Nephron (organoid): ENCODE measurements around the gene NNT.

ENCODE experiments used
- H3K27ac Mint-ChIP-seq, 3 experiments: 2 replicates each; pipeline ENCODE4 v1.8.0; 2020; ENCODE audit warnings: mixed read lengths in 3 of 3, mild to moderate bottlenecking in 2 of 3, moderate library complexity in 1 of 3
- H3K27me3 Mint-ChIP-seq: 2 replicates; pipeline ENCODE4 v1.8.0; 2021; ENCODE audit warnings: low read depth, mild to moderate bottlenecking, moderate library complexity, mixed read lengths
- H3K36me3 Mint-ChIP-seq: 2 replicates; pipeline ENCODE4 v1.8.0; 2020; ENCODE audit warnings: low read depth, mixed read lengths
- H3K4me1 Mint-ChIP-seq: 2 replicates; pipeline ENCODE4 v1.8.0; 2020; ENCODE audit warnings: mixed read lengths
- H3K4me3 Mint-ChIP-seq, 3 experiments: 2 replicates each; pipeline ENCODE4 v1.8.0; 2020; ENCODE audit warnings: mild to moderate bottlenecking in 3 of 3, mixed read lengths in 3 of 3, moderate library complexity in 2 of 3
- H3K9me3 Mint-ChIP-seq: 2 replicates; pipeline ENCODE4 v1.8.0; 2020; ENCODE audit warnings: mixed read lengths
- CTCF ChIP-seq, 3 experiments: fragments of 200-600 bp; sonication (generic); IDR thresholded peaks; one replicate each; pipeline ENCODE4 v1.5.0; 2021; ENCODE audit warnings: antibody characterized with exemption in 3 of 3; ENCODE audit not compliant: unreplicated experiment in 3 of 3

NNT gene

GRCh38 chr5:43646992-43647391 is 44.0 kb downstream of the NNT start:
- no peak for TF ChIP-seq CTCF (IDR thresholded peaks at IDR 0.05; ENCODE audit: unreplicated experiment in 3 of 3)
- Mint-ChIP-seq H3K4me3 (no peak overlapping the region), H3K36me3 (peaks cover 34% of the 10 kb centered on the region), H3K9me3 (no peaks in the 10 kb centered on the region), H3K4me1 (peaks cover 6% of the 10 kb centered on the region), H3K27ac (peak overlapping the region in 1 of 3 experiments; percentile 57), H3K27me3 (no peaks in the 10 kb centered on the region)

- Mint-ChIP-seq H3K4me3 (no peak overlapping the region), H3K27me3 (no peaks in the 10 kb centered on the region), H3K4me1 (peaks cover 6% of the 10 kb centered on the region), H3K36me3 (peaks cover 40% of the 10 kb centered on the region), H3K9me3 (no peaks in the 10 kb centered on the region), H3K27ac (peak overlapping the region in 1 of 3 experiments; percentile 13)
- TF ChIP-seq CTCF (IDR thresholded peaks at IDR 0.05; ENCODE audit: unreplicated experiment in 3 of 3) = no peak
Measured at GRCh38 chr5:43647789-43648188, 44.8 kb downstream of the NNT start.

GRCh38 chr5:43648499-43649124 is 45.6 kb downstream of the NNT start:
- H3K36me3 Mint-ChIP-seq = peaks cover 48% of the 10 kb centered on the region
- H3K27ac Mint-ChIP-seq = peak overlapping the region in 2 of 3 experiments; percentile 68 to 80
- H3K27me3 Mint-ChIP-seq = no peaks in the 10 kb centered on the region
- H3K9me3 Mint-ChIP-seq = no peaks in the 10 kb centered on the region
- H3K4me1 Mint-ChIP-seq = peaks cover 6% of the 10 kb centered on the region
- no peak overlapping the region for H3K4me3 Mint-ChIP-seq
- TF ChIP-seq CTCF (IDR thresholded peaks at IDR 0.05; ENCODE audit: unreplicated experiment in 3 of 3) = no peak

- Mint-ChIP-seq H3K36me3 (peaks cover 51% of the 10 kb centered on the region), H3K4me1 (peaks cover 6% of the 10 kb centered on the region), H3K27ac (peak overlapping the region; percentile 31 to 80 (median 68)), H3K27me3 (no peaks in the 10 kb centered on the region), H3K4me3 (no peak overlapping the region), H3K9me3 (no peaks in the 10 kb centered on the region)
- no peak for TF ChIP-seq CTCF (IDR thresholded peaks at IDR 0.05; ENCODE audit: unreplicated experiment in 3 of 3)
Measured at GRCh38 chr5:43649256-43649655, 46.3 kb downstream of the NNT start.

- H3K27me3 Mint-ChIP-seq = no peaks in the 10 kb centered on the region
- peaks cover 6% of the 10 kb centered on the region for H3K4me1 Mint-ChIP-seq
- no peak overlapping the region for H3K27ac Mint-ChIP-seq
- no peak for TF ChIP-seq CTCF (IDR thresholded peaks at IDR 0.05; ENCODE audit: unreplicated experiment in 3 of 3)
- no peak overlapping the region for H3K4me3 Mint-ChIP-seq
- H3K9me3 Mint-ChIP-seq = no peaks in the 10 kb centered on the region
- H3K36me3 Mint-ChIP-seq = peaks cover 63% of the 10 kb centered on the region
Measured at GRCh38 chr5:43652537-43653302, 49.7 kb downstream of the NNT start.
